AG04450 (cell line): ENCODE measurements around the gene MKLN1. TPM values are rescaled to one million over a fixed set of nuclear protein-coding genes. Genes with fewer than 3 reads are reported as not detected.

Experiments used
- CTCF ChIA-PET: fragments of 300-600, 350-600 bp; formaldehyde crosslinking; extraction: SDS; loops from one replicate; lab custom pipeline; 2022; ENCODE audit warnings: antibody characterized with exemption, inconsistent platforms; lab: Charles Lee
- POLR2A ChIA-PET: fragments of 350-600 bp; formaldehyde crosslinking; extraction: SDS; loops from one replicate; lab custom pipeline; 2021; ENCODE audit warnings: antibody characterized with exemption, inconsistent platforms; lab: Yijun Ruan, JAX
- DNase-seq: peaks from one replicate; pipeline ENCODE4 v3.0.0-alpha.2; 2011; ENCODE audit warnings: low read depth, low spot score
- H3K27ac ChIP-seq: one replicate; pipeline ENCODE4 v1.5.1; 2012; ENCODE audit warnings: low read depth, low read length, control low read depth
- H3K27me3 ChIP-seq: one replicate; pipeline ENCODE4 v1.6.0; 2012; ENCODE audit warnings: low read length; ENCODE audit not compliant: control insufficient read depth, insufficient read depth
- H3K4me3 ChIP-seq: 2 replicates; pipeline ENCODE4 v1.5.1; 2011; ENCODE audit warnings: mild to moderate bottlenecking, low read depth, low read length, control low read depth
- H3K9me3 ChIP-seq: 2 replicates; pipeline ENCODE4 v1.5.1; 2012; ENCODE audit warnings: low read length; ENCODE audit not compliant: control insufficient read depth, insufficient read depth
- polyA plus RNA-seq: library from polyadenylated mRNA; depleted of rRNA; stranded (reverse); fragments of >200 nt; gene quantifications from 2 replicates; pipeline ENCODE4 v1.2.3, GENCODE V29; 2011
- TF ChIP-seq, protein P1 (sequence below): IDR thresholded peaks from 2 replicates; pipeline ENCODE4 v1.5.1; 2011; ENCODE audit warnings: low read depth, low read length, control low read depth, inconsistent platforms

MKLN1 gene
- polyA plus RNA-seq, 1 experiment, result 56.8 TPM

DNA sequence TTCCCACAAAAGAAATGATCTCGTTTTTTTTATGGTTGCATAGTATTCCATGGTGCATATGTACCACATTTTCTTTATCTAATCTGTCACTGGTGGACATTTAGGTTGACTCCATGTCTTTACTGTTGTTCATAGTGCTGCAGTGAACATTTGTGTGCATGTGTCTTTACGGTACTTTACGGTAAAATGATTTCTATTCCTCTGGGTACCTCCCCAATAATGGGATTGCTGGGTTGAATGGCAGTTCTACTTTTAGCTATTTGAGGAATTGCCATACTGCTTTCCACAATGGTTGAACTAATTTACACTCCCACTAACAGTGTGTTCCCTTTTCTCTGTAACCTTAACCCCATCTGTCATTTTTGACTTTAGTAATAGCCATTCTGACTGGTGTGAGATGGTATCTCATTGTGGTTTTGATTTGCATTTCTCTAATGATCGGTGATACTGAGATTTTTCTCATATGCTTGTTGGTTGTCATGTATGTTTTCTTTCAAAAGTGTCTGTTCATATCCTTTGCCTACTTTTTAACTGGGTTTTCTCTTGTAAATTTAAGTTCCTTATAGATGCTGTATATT, 37.2 kb downstream of the MKLN1 start:
- CTCF ChIA-PET, result interaction anchor here (1.0 to 1.6 kb wide), 2 partner anchors 149 to 293 kb away, joined by 3 read pairs; no protein-coding TSS in a partner anchor

DNA sequence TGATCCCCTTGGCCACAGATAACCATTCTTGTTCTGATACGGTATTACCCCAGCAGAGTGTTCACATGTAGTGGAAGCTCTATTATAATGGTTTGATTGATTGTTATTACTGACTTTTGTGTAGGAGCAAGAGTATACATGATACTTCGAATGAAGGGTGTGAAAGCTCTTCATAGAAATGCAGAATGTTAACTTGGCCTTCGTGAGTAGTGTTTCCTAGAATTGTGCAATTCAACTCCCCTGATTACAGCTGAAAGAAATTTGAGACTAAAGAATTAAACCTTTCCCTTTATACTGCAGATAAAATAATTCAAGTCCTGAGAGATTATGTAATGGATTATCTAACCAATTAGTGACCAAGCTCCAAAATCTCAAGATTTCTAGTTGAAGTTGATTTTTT, 38.2 kb downstream of the MKLN1 start:
- no peak overlapping the region for H3K4me3 ChIP-seq
- no peaks in the 10 kb centered on the region for H3K9me3 ChIP-seq
- H3K27me3 ChIP-seq, result no peaks in the 10 kb centered on the region
- TF ChIP-seq, protein P1, sequence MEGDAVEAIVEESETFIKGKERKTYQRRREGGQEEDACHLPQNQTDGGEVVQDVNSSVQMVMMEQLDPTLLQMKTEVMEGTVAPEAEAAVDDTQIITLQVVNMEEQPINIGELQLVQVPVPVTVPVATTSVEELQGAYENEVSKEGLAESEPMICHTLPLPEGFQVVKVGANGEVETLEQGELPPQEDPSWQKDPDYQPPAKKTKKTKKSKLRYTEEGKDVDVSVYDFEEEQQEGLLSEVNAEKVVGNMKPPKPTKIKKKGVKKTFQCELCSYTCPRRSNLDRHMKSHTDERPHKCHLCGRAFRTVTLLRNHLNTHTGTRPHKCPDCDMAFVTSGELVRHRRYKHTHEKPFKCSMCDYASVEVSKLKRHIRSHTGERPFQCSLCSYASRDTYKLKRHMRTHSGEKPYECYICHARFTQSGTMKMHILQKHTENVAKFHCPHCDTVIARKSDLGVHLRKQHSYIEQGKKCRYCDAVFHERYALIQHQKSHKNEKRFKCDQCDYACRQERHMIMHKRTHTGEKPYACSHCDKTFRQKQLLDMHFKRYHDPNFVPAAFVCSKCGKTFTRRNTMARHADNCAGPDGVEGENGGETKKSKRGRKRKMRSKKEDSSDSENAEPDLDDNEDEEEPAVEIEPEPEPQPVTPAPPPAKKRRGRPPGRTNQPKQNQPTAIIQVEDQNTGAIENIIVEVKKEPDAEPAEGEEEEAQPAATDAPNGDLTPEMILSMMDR, result no peak
- CTCF ChIA-PET, result interaction anchor here (1.0 to 1.6 kb wide), 2 partner anchors 148 to 294 kb away, joined by 3 read pairs; no protein-coding TSS in a partner anchor
- no peak overlapping the region for H3K27ac ChIP-seq
- POLR2A ChIA-PET, result no interaction called here
- DNase-seq, result no peak

More for the DNA sequence above, 37.2 kb downstream of the MKLN1 start:
- POLR2A ChIA-PET, result no interaction called here
- H3K27ac ChIP-seq, result no peak overlapping the region
- TF ChIP-seq, protein P1, result no peak
- H3K9me3 ChIP-seq, result no peaks in the 10 kb centered on the region
- no peak overlapping the region for H3K4me3 ChIP-seq
- no peaks in the 10 kb centered on the region for H3K27me3 ChIP-seq
- no peak for DNase-seq

DNA sequence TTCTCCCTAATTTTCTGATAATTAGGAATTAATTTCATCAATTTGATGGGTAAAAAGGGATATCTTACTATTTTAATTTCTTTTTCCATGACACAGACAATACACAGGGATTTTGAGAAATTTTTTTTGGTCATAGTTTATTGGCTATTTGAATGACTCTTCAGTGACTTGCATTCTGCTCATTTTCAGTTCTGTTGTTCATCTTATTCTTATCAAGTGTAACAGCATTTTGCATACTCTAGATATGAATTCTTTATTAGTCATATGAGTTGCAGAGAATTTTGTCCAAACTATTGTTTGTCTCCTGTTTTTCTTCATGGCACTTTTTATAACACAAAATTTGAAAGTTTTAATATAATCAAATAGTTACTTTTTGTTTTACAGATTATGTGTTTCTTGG, 41.7 kb downstream of the MKLN1 start:
- H3K4me3 ChIP-seq, result no peak overlapping the region
- ChIA-PET CTCF (no interaction called here), POLR2A (no interaction called here)
- no peak overlapping the region for H3K27ac ChIP-seq
- TF ChIP-seq, protein P1, result no peak
- DNase-seq, result no peak
- no peaks in the 10 kb centered on the region for H3K9me3 ChIP-seq
- no peaks in the 10 kb centered on the region for H3K27me3 ChIP-seq

DNA sequence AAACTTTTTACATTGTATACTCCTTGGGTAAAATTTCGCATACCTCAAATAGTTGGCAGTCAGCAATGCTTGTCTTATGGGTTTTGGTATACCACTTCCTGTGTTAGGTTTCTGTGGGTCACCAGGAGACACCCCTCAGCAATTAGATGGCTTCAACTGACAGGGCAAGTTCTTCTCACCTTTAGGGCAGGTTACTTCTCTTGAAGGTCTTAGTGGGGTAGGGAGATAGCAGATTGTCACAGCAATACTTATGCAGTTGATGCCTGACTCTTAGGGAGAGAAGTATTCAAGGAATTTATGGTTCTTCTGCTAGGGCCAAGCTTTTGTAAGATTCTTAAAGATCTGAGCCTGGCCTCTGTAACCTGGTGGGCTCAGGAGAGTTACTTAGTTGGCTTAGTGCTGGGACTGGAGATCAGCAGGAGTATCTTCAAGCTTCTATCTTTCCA, 42.9 kb downstream of the MKLN1 start:
- ChIA-PET POLR2A (interaction anchor here (0.6 to 1.3 kb wide), 2 partner anchors 43 to 149 kb away, joined by 4 to 11 read pairs; partner anchors contain the start of gene MKLN1), CTCF (no interaction called here)
- TF ChIP-seq, protein P1, result no peak
- Histone ChIP-seq H3K27ac (no peak overlapping the region), H3K4me3 (no peak overlapping the region), H3K9me3 (no peaks in the 10 kb centered on the region), H3K27me3 (no peaks in the 10 kb centered on the region)
- DNase-seq, result no peak

DNA sequence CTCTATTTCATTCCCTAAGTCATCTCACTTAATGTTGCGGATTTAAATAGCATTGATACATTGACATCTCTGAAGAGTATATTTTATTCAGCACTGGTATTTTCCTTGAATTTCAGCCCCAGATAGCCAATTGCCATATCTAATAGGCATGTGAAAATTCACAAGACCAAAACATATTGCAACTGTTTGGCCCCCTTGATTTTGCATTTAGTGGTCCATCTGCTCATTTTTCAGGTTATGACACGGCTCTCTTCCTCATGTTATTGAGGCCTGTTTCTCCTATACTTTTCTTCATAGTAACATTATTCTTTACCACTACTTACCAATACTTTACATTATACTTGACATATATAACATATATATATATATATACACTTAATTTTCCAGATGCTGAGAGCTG, 43.7 kb downstream of the MKLN1 start:
- ChIA-PET CTCF (interaction anchor here (0.5 to 0.8 kb wide), 3 partner anchors 303 to 474 kb away, joined by 3 to 4 read pairs (median 4); no protein-coding TSS in a partner anchor), POLR2A (no interaction called here)
- no peak overlapping the region for H3K27ac ChIP-seq
- H3K4me3 ChIP-seq, result no peak overlapping the region
- H3K9me3 ChIP-seq, result no peaks in the 10 kb centered on the region
- H3K27me3 ChIP-seq, result no peaks in the 10 kb centered on the region
- TF ChIP-seq, protein P1, result no peak
- no peak for DNase-seq
